Naive thymus-derived CD4-positive, alpha-beta T cell (primary cell): ENCODE results near the gene CD177. TPM values are rescaled to one million over a fixed set of nuclear protein-coding genes. Genes with fewer than 3 reads are reported as not detected.
"Not testable (repeated sequence)": the region's sequence is repeated elsewhere in the genome, so short reads cannot be mapped to it uniquely, and the experiment has no call there.

Source experiments
- ATAC-seq: fragments of 150-1000 bp; cut with Tn5 transposase; 2 replicates; pipeline ENCODE4 v1.10.0; 2021; ENCODE audit warnings: mild to moderate bottlenecking, moderate library complexity
- CTCF ChIA-PET: fragments of 350-600 bp; sonication (Branson Sonifier 250); formaldehyde crosslinking; loops from one replicate; lab custom pipeline; 2021; ENCODE audit warnings: antibody characterized with exemption; lab: Charles Lee
- POLR2A ChIA-PET: fragments of 350-600 bp; sonication (Branson Sonifier 250); formaldehyde crosslinking; loops from one replicate; lab custom pipeline; 2021; ENCODE audit warnings: antibody characterized with exemption, inconsistent platforms; lab: Charles Lee
- DNase-seq, 9 donors: peaks; one replicate each; pipeline versions ENCODE4 v3.0.0 to v3.0.0-alpha.2; 2020 to 2022; ENCODE audit warnings: mixed read lengths in 1 of 9
- H3K27ac ChIP-seq: one replicate; pipeline ENCODE4 v1.7.0; 2013; ENCODE audit warnings: mild to moderate bottlenecking, low read depth, low read length, moderate library complexity
- H3K27me3 ChIP-seq, 2 donors: one replicate each; pipeline ENCODE4 v1.7.0; 2013; ENCODE audit warnings: low read length in 2 of 2, mild to moderate bottlenecking in 2 of 2, moderate library complexity in 2 of 2; ENCODE audit not compliant: control insufficient read depth in 2 of 2, insufficient read depth in 2 of 2
- H3K36me3 ChIP-seq, 3 experiments: 1 replicate in 2 of 3; 2 replicates in 1 of 3; pipeline ENCODE4 v1.7.0; 2013; ENCODE audit warnings: low read length in 3 of 3, mild to moderate bottlenecking in 3 of 3, moderate library complexity in 1 of 3; ENCODE audit not compliant: insufficient read depth in 3 of 3, control insufficient read depth in 2 of 3
- H3K4me1 ChIP-seq, 2 donors: one replicate each; pipeline ENCODE4 v1.7.0; 2013; ENCODE audit warnings: low read length in 2 of 2, mild to moderate bottlenecking in 2 of 2, moderate library complexity in 1 of 2; ENCODE audit not compliant: control insufficient read depth in 2 of 2, insufficient read depth in 2 of 2
- H3K4me3 ChIP-seq: 2 replicates; pipeline ENCODE4 v1.7.0; 2013; ENCODE audit warnings: mild to moderate bottlenecking, low read length
- H3K9me3 ChIP-seq, 3 experiments: 1 replicate in 2 of 3; 2 replicates in 1 of 3; pipeline ENCODE4 v1.7.0; 2013; ENCODE audit warnings: low read length in 3 of 3; ENCODE audit not compliant: control insufficient read depth in 2 of 3
- H3K27ac Mint-ChIP-seq, 9 donors: one replicate each; pipeline ENCODE4 v1.8.0; 2020 to 2022; ENCODE audit warnings: mixed read lengths in 9 of 9, mild to moderate bottlenecking in 8 of 9, moderate library complexity in 5 of 9, inconsistent platforms in 2 of 9
- H3K27me3 Mint-ChIP-seq, 5 donors: one replicate each; pipeline ENCODE4 v1.8.0; 2021 to 2022; ENCODE audit warnings: mixed read lengths in 5 of 5, mild to moderate bottlenecking in 1 of 5
- H3K36me3 Mint-ChIP-seq, 5 donors: one replicate each; pipeline ENCODE4 v1.8.0; 2020 to 2022; ENCODE audit warnings: mixed read lengths in 5 of 5, mild to moderate bottlenecking in 3 of 5, inconsistent platforms in 1 of 5
- H3K4me1 Mint-ChIP-seq, 7 donors: one replicate each; pipeline ENCODE4 v1.8.0; 2020 to 2022; ENCODE audit warnings: mixed read lengths in 7 of 7, mild to moderate bottlenecking in 3 of 7, inconsistent platforms in 1 of 7
- H3K4me3 Mint-ChIP-seq, 10 donors: one replicate each; pipeline ENCODE4 v1.8.0; 2020 to 2022; ENCODE audit warnings: mild to moderate bottlenecking in 10 of 10, mixed read lengths in 10 of 10, moderate library complexity in 6 of 10, inconsistent platforms in 2 of 10
- H3K9me3 Mint-ChIP-seq, 11 donors: one replicate each; pipeline ENCODE4 v1.8.0; 2020 to 2022; ENCODE audit warnings: mixed read lengths in 11 of 11, mild to moderate bottlenecking in 4 of 11, inconsistent platforms in 1 of 11, moderate library complexity in 1 of 11
- intact Hi-C, 2 donors: fragments of 100-400 bp; cut with micrococcal nuclease; formaldehyde crosslinking; loops; one replicate each; pipeline ENCODE4 v1.15.1; 2023
- polyA plus RNA-seq, 2 donors: library from polyadenylated mRNA; unstranded; fragments of 300-500 nt; fragmentation: Illumina TruSeq; gene quantifications; one replicate each; pipeline ENCODE4 v1.2.3, GENCODE V29; 2021
- total RNA-seq, 6 experiments: library from RNA in 5 of 6; stranded (reverse) in 5 of 6; gene quantifications; 1 replicate in 5 of 6; 2 replicates in 1 of 6; pipeline ENCODE4 v1.2.3 and lab custom pipeline; 2021 to 2026

The CD177 gene
- total and polyA plus RNA-seq, 7 experiments from 2014 or later = not detected

DNA sequence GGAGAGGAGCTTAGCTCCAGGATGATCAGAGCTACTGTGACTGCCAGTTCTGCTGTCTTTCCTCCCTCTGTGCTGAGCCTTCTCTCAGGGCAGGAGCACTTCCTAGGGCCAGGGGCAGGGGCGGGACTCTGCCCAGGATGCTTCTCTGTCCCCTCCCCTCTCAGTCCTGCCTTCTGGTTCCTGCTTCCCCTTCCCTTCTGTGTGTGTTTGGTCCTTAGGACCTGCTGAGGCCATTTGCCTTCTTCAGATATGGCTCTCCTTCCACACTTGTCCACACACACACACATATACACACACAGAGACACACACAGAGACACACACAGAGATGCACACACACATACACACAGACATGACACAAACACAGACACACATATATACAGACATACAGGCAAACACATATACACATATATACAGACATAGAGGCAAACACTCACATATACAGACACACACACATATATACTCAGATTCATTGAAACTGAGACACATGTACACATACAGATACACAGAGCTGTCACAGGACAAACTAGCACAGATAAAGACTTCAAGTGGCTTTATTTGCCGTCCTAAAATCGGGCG is 22.0 kb upstream of the CD177 start:
- no peaks in the 10 kb centered on the region for H3K4me1 ChIP-seq
- DNase-seq = no peak
- CTCF ChIA-PET = no interaction called here
- POLR2A ChIA-PET = no interaction called here
- no peak for ATAC-seq
- H3K36me3 ChIP-seq = no peaks in the 10 kb centered on the region
- no peak overlapping the region for H3K27ac ChIP-seq
- peaks cover 0 to 5% (median 3%) of the 10 kb centered on the region in 5 donors for H3K27me3 Mint-ChIP-seq
- no peaks in the 10 kb centered on the region for H3K4me1 Mint-ChIP-seq
- H3K4me3 ChIP-seq = no peak overlapping the region
- no peak overlapping the region for H3K4me3 Mint-ChIP-seq
- H3K27ac Mint-ChIP-seq = no peak overlapping the region
- H3K27me3 ChIP-seq = no peaks in the 10 kb centered on the region
- H3K36me3 Mint-ChIP-seq = no peaks in the 10 kb centered on the region
- intact Hi-C loops = no loop called here
- H3K9me3 ChIP-seq = no peaks in the 10 kb centered on the region
- peaks cover 0 to 1% (median 0%) of the 10 kb centered on the region in 11 donors for H3K9me3 Mint-ChIP-seq

DNA sequence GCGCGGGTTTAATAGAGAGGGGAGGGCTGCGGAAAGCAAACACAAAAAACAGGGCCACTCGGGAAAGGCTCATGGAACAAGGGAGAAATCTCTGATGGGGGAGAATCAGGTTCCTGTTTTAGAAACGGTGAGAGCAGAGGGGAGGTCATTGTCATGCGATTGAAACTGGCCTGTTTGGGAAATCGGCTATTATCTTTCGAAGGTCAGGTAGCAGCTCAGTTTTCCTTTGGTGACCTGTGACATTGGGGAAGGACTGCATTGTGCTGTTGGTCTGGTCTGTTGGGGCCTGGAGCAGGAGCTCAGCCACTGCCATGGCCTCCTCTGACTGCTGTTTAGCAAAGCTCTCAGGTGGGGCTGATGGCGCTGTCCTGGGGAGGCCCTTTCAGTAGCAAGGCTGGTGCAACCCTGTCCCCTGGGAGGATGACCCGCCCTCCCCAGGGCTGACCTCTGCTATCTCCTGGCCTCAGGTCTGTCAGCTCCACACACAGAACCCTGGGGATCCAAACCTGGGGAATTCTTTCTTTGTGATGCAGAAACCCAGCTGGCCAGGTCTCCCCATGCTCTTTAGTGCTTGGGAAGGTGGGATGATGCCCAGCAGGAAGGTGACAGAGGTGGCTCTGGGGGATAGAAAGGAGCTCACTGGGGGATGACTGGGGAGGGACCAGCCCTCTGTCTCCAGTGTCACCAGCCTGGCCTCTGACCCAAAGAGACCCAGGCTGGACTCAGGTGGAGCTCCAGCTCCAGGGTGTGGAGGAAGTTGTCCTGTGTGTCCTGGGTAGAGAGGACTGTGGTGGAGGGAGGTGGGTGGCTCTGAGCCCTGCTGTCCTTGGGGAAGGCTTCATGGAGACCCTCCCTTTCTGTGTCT is 21.2 kb upstream of the CD177 start:
- Mint-ChIP-seq H3K4me3 (no peak overlapping the region), H3K27me3 (peaks cover 0 to 7% (median 4%) of the 10 kb centered on the region in 5 donors), H3K36me3 (no peaks in the 10 kb centered on the region), H3K27ac (no peak overlapping the region), H3K4me1 (no peaks in the 10 kb centered on the region), H3K9me3 (peaks cover 0 to 1% (median 0%) of the 10 kb centered on the region in 11 donors)
- no peaks in the 10 kb centered on the region for H3K36me3 ChIP-seq
- ChIA-PET POLR2A (no interaction called here), CTCF (interaction anchor here (0.7 kb wide), 1 partner anchor 748 kb away, joined by 4 read pairs; no protein-coding TSS in a partner anchor)
- H3K4me1 ChIP-seq = no peaks in the 10 kb centered on the region
- DNase-seq (no peak), ATAC-seq (no peak)
- no peaks in the 10 kb centered on the region for H3K9me3 ChIP-seq
- H3K27me3 ChIP-seq = no peaks in the 10 kb centered on the region
- H3K4me3 ChIP-seq = no peak overlapping the region
- no peak overlapping the region for H3K27ac ChIP-seq
- intact Hi-C loops = no loop called here

DNA sequence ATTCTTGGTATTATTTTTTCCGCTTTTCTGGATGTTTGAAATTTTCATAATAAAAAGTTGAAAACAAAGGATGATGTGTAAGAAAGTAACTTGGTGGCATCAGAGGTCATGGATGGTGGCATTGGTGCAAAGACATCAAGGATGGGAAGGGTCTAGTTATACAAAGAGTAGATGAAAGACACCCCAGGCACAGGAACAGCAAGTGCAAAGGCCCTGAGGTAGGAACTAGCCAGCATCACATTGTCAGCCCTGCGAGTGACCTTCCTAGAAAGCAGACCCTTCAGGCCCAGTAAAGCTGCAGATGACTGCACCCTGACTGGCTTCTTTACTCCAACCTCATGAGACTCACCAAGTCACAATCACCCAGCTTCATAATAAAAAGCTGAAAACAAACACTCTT is 17.0 kb upstream of the CD177 start:
- intact Hi-C loops, H3K4me1 ChIP-seq, H3K27ac Mint-ChIP-seq, H3K9me3 ChIP-seq, H3K9me3 Mint-ChIP-seq, H3K27me3 ChIP-seq, ATAC-seq, POLR2A ChIA-PET, H3K27ac ChIP-seq, H3K4me1 Mint-ChIP-seq, H3K36me3 ChIP-seq, H3K4me3 Mint-ChIP-seq, DNase-seq, H3K4me3 ChIP-seq, CTCF ChIA-PET, H3K36me3 Mint-ChIP-seq: not testable (repeated sequence)
- peaks cover 0 to 29% (median 18%) of the 10 kb centered on the region in 5 donors for H3K27me3 Mint-ChIP-seq

DNA sequence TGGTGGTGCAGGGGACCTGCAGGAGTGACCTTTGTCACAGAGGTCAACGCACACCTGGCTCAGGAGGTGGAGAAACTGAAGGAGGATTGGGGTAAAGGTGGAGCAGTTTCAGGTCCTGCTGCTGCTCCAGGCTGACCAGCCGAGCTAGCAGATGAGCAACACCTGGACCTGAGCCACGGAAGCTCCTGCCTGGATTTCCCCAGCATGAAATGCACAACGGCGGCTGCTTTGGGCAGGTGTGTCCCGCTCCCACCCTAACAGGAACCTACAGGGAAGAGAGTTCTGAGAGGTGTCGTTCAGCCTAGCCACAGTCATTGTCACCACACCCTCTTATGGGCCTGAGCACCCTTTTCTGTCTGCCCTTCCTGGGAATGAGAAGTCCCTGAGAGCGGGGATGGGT is 15.7 kb upstream of the CD177 start:
- POLR2A ChIA-PET = no interaction called here
- Mint-ChIP-seq H3K27ac (no peak overlapping the region), H3K27me3 (peaks cover 0 to 32% (median 24%) of the 10 kb centered on the region in 5 donors), H3K4me1 (peaks cover 0 to 6% (median 0%) of the 10 kb centered on the region in 7 donors), H3K36me3 (no peaks in the 10 kb centered on the region), H3K9me3 (no peaks in the 10 kb centered on the region), H3K4me3 (no peak overlapping the region)
- intact Hi-C loops = no loop called here
- Histone ChIP-seq H3K27me3 (no peaks in the 10 kb centered on the region), H3K36me3 (no peaks in the 10 kb centered on the region), H3K4me1 (no peaks in the 10 kb centered on the region), H3K9me3 (no peaks in the 10 kb centered on the region), H3K27ac (no peak overlapping the region), H3K4me3 (no peak overlapping the region)
- ATAC-seq = no peak
- no peak for DNase-seq
- CTCF ChIA-PET = no interaction called here

DNA sequence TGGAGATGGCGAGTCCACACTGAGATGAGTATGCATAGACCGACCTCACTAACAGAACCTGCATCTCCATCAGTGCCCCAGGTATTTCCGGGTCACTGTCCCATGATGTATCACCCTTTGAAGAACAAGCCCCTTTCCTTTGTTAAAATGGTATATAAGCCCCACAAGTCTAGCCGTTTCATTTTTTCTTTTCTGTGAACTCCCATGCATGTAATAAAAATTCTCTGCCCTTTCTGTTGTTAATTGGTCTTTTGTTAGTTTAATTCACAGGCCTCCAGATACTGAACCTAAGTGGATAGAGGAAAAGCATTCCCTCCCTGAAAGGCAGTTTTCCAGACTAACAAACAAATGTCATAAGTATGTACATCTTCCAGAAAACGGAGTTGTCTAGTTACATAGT is 15.0 kb upstream of the CD177 start:
- H3K9me3 ChIP-seq = no peaks in the 10 kb centered on the region
- intact Hi-C loops = no loop called here
- H3K4me3 ChIP-seq = no peak overlapping the region
- POLR2A ChIA-PET = no interaction called here
- Mint-ChIP-seq H3K9me3 (peaks cover 0 to 1% (median 0%) of the 10 kb centered on the region in 11 donors), H3K27ac (no peak overlapping the region), H3K4me3 (no peak overlapping the region), H3K4me1 (peaks cover 0 to 10% (median 0%) of the 10 kb centered on the region in 7 donors), H3K36me3 (no peaks in the 10 kb centered on the region), H3K27me3 (peaks cover 0 to 40% (median 32%) of the 10 kb centered on the region in 5 donors)
- no peaks in the 10 kb centered on the region for H3K27me3 ChIP-seq
- no peak overlapping the region for H3K27ac ChIP-seq
- H3K36me3 ChIP-seq = no peaks in the 10 kb centered on the region
- CTCF ChIA-PET = no interaction called here
- no peak for ATAC-seq
- no peak for DNase-seq
- H3K4me1 ChIP-seq = no peaks in the 10 kb centered on the region

DNA sequence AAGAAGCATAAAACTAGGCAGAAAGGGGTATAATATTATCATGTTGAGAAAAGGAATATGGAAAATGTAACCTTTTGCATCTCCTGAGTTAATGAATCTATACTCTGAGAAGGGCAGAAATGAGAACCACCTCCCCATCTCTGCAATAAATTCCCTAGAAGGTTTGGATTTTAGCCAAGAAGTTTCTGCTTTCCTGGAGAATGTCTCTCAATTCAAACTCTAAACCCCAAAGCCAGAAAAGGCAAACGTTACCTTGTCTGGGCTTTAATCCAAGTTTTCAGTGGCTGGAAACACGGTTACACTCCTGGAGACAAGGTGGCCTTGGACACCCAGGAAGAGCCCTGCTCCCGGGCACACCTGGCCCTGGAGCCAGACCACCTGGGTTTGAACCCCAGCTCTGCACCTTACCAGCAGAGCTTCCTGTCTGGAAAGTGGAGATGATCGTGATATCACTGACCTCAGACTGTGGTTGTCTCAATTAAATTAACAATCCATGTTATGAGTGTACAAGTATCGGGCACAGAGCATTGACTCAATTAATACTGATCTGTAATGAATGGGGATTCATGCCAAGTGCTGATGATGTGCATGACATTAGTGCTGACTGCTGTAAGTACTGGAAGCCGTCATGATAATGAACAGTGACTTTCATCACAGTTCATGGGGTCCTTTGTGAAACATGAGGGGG is 14.1 kb upstream of the CD177 start:
- H3K27ac Mint-ChIP-seq, H3K4me1 ChIP-seq, DNase-seq, H3K9me3 ChIP-seq, H3K4me3 Mint-ChIP-seq, H3K27me3 ChIP-seq, H3K36me3 Mint-ChIP-seq, intact Hi-C loops, CTCF ChIA-PET, H3K27ac ChIP-seq, H3K36me3 ChIP-seq, H3K4me1 Mint-ChIP-seq, POLR2A ChIA-PET, ATAC-seq, H3K9me3 Mint-ChIP-seq, H3K4me3 ChIP-seq: not testable (repeated sequence)
- peaks cover 0 to 40% (median 33%) of the 10 kb centered on the region in 5 donors for H3K27me3 Mint-ChIP-seq
